ENCODE measurements around the gene LRFN3. TPM values are rescaled to one million over a fixed set of nuclear protein-coding genes. Genes with fewer than 3 reads are reported as not detected.

Gene LRFN3
- total RNA-seq, 1 donor from 2014 or later, result 31.0 TPM

- H3K4me1 Mint-ChIP-seq (ENCODE audit: low read depth), result peaks cover 11% of the 10 kb centered on the region
- peaks cover 10% of the 10 kb centered on the region for H3K27me3 Mint-ChIP-seq
- peak overlapping the region; percentile 16 for H3K4me3 Mint-ChIP-seq (ENCODE audit: low read depth)
- no peak for DNase-seq (ENCODE audit: low spot score, unreplicated experiment)
- H3K9me3 Mint-ChIP-seq (ENCODE audit: low read depth), result no peaks in the 10 kb centered on the region
- peaks cover 2% of the 10 kb centered on the region for H3K36me3 Mint-ChIP-seq (ENCODE audit: insufficient read depth)
- no peak for TF ChIP-seq CTCF (IDR thresholded peaks at IDR 0.05; ENCODE audit: unreplicated experiment)
- H3K27ac Mint-ChIP-seq, result no peak overlapping the region
Measured at GRCh38 chr19:35993923-35994598, 57.9 kb downstream of the LRFN3 start.

Other genes starting within 250 kb of the LRFN3 start
- not detected in 2 replicates for gene ZBTB32, start 231.8 kb upstream of the LRFN3 start, total RNA-seq
- gene KMT2B, start 218.4 kb upstream of the LRFN3 start, total RNA-seq, result 65.0 and 70.2 TPM in 2 replicates
- 5.1 TPM in 2 replicates for gene IGFLR1, start 193.9 kb upstream of the LRFN3 start, total RNA-seq
- 35.5 and 37.4 TPM in 2 replicates for gene U2AF1L4, start 191.0 kb upstream of the LRFN3 start, total RNA-seq
- gene PSENEN, start 190.7 kb upstream of the LRFN3 start, total RNA-seq, result 81.4 and 83.8 TPM in 2 replicates
- 12.7 and 13.1 TPM in 2 replicates for gene LIN37, start 187.8 kb upstream of the LRFN3 start, total RNA-seq
- gene HSPB6, start 179.3 kb upstream of the LRFN3 start, total RNA-seq, result 0.33 TPM in 1 of 2 replicates, not detected in the other
- gene PROSER3, start 178.2 kb upstream of the LRFN3 start, total RNA-seq, result 58.6 and 62.3 TPM in 2 replicates
- gene ARHGAP33, start 160.8 kb upstream of the LRFN3 start, total RNA-seq, result 46.3 and 54.3 TPM in 2 replicates
- 5.3 TPM in 2 replicates for gene PRODH2, start 123.5 kb upstream of the LRFN3 start, total RNA-seq
- 15.7 and 17.5 TPM in 2 replicates for gene NPHS1, start 83.9 kb upstream of the LRFN3 start, total RNA-seq
- 97.5 and 100.0 TPM in 2 replicates for gene KIRREL2, start 79.5 kb upstream of the LRFN3 start, total RNA-seq
- 134 and 135 TPM in 2 replicates for gene APLP1, start 67.8 kb upstream of the LRFN3 start, total RNA-seq
- gene NFKBID, start 35.8 kb upstream of the LRFN3 start, total RNA-seq, result 11.4 and 13.9 TPM in 2 replicates
- gene HCST, start 33.8 kb upstream of the LRFN3 start, total RNA-seq, result 1.6 TPM in 1 of 2 replicates, not detected in the other
- gene TYROBP, start 28.1 kb upstream of the LRFN3 start, total RNA-seq, result not detected in 2 replicates
- 13.3 and 14.4 TPM in 2 replicates for gene SDHAF1, start 58.8 kb downstream of the LRFN3 start, total RNA-seq
- 32.8 and 33.2 TPM in 2 replicates for gene SYNE4, start 72.4 kb downstream of the LRFN3 start, total RNA-seq
- gene ALKBH6, start 77.8 kb downstream of the LRFN3 start, total RNA-seq, result 32.9 and 36.8 TPM in 2 replicates
- 16.2 and 17.9 TPM in 2 replicates for gene CLIP3, start 96.5 kb downstream of the LRFN3 start, total RNA-seq
- 10.1 and 10.4 TPM in 2 replicates for gene THAP8, start 117.9 kb downstream of the LRFN3 start, total RNA-seq
- gene WDR62, start 118.5 kb downstream of the LRFN3 start, total RNA-seq, result 9.2 and 10.6 TPM in 2 replicates
- 0.47 TPM in 1 of 2 replicates, not detected in the other for gene OVOL3, start 174.8 kb downstream of the LRFN3 start, total RNA-seq
- 84.8 and 85.8 TPM in 2 replicates for gene POLR2I, start 178.5 kb downstream of the LRFN3 start, total RNA-seq
- gene TBCB, start 179.1 kb downstream of the LRFN3 start, total RNA-seq, result 138 and 148 TPM in 2 replicates
- gene CAPNS1, start 203.7 kb downstream of the LRFN3 start, total RNA-seq, result 427 and 435 TPM in 2 replicates
- gene COX7A1, start 216.1 kb downstream of the LRFN3 start, total RNA-seq, result not detected in 2 replicates

Data from progenitor cell of endocrine pancreas (in vitro differentiated cells).